Psoas muscle (tissue), 8 donors: Measurements from ENCODE around the gene SLC25A29. TPM values are rescaled to one million over a fixed set of nuclear protein-coding genes. Genes with fewer than 3 reads are reported as not detected.

Experiments
- ATAC-seq, 4 donors: fragments of 200-7000 bp; cut with Tn5 transposase; one replicate each; pipeline ENCODE4 v1.9.1; 2020; ENCODE audit warnings: moderate library complexity in 3 of 4, mild to moderate bottlenecking in 2 of 4
- DNase-seq, 2 donors: peaks; one replicate each; pipeline ENCODE4 v3.0.0-alpha.2; 2020
- H3K27ac ChIP-seq: fragments of 200-600 bp; one replicate; pipeline ENCODE4 v1.8.0; 2022
- H3K27me3 ChIP-seq, 3 donors: fragments of 200-600 bp in 1 of 3; one replicate each; pipeline versions ENCODE4 v1.6.1 to v1.8.0; 2013 to 2022; ENCODE audit warnings: low read length in 2 of 3, mild to moderate bottlenecking in 2 of 3, moderate library complexity in 1 of 3; ENCODE audit not compliant: insufficient read depth in 3 of 3
- H3K36me3 ChIP-seq, 2 donors: fragments of 200-600 bp in 1 of 2; one replicate each; pipeline versions ENCODE4 v1.6.1 to v1.8.0; 2013 to 2022; ENCODE audit warnings: low read depth in 1 of 2, mild to moderate bottlenecking in 1 of 2, moderate library complexity in 1 of 2; ENCODE audit not compliant: insufficient read depth in 1 of 2
- H3K4me1 ChIP-seq: fragments of 200-600 bp; one replicate; pipeline ENCODE4 v1.8.0; 2022
- H3K4me3 ChIP-seq: fragments of 200-600 bp; one replicate; pipeline ENCODE4 v1.8.0; 2022; ENCODE audit warnings: mild to moderate bottlenecking
- H3K9me3 ChIP-seq: fragments of 200-600 bp; one replicate; pipeline ENCODE4 v1.8.0; 2022
- WGBS, 3 donors: extraction: QIAGEN DNeasy Blood & Tissue Kit; methylation state at CpG; one replicate each; pipeline versions ENCODE4 v1.1.6 to v1.1.7; 2013; 5-methylcytosine and 5-hydroxymethylcytosine counted together
- intact Hi-C, 2 donors: fragments of 100-400 bp; cut with DNase I; formaldehyde crosslinking; loops; one replicate each; pipeline versions ENCODE4 v1.11.0 to v1.14.2; 2022
- polyA plus RNA-seq, 3 donors: library from polyadenylated mRNA; stranded (reverse); fragments of 200-250 nt; gene quantifications; one replicate each; pipeline ENCODE4 v1.2.3, GENCODE V29; 2013
- total RNA-seq, 4 donors: library from RNA; stranded (reverse); fragmentation: NEBNext Ultra II Directional in 2 of 4; extraction: Animal tissue kit (Norgen Biotek cat#: 25700) in 2 of 4; gene quantifications; one replicate each; pipeline versions ENCODE4 v1.2.1 to v1.2.4, GENCODE V29; 2021 to 2023
- TF ChIP-seq, protein P1 (sequence below): fragments of 200-600 bp; IDR thresholded peaks from one replicate; pipeline ENCODE4 v1.8.0; 2022; ENCODE audit warnings: antibody characterized with exemption
- donor health status: healthy with polysubstance abuse.
- donor health status: DM: no; HTN: no; CAD: no; lungs with moderate emphysema.
- donor health status: Bipolar disorder and iron deficiency.
- donor health status: healthy.
- donor health status: DM: yes; HTN: yes; CAD: no.
- donor health status: DM: no; HTN: no; CAD: no.
- donor health status: DM: no; HTN: no; CAD: no.
- donor health status: DM: yes; HTN: yes; CAD: no.

Gene SLC25A29
- total and polyA plus RNA-seq, 7 donors = 4.5 to 14.8 (median 6.7) TPM

GRCh38 chr14:100325231-100325632, 19.0 kb upstream of the SLC25A29 start:
- no peaks in the 10 kb centered on the region for H3K4me1 ChIP-seq
- ATAC-seq (no peak), DNase-seq (no peak)
- no peaks in the 10 kb centered on the region for H3K36me3 ChIP-seq
- intact Hi-C loops = no loop called here
- H3K4me3 ChIP-seq = no peak overlapping the region
- TF ChIP-seq, protein P1, sequence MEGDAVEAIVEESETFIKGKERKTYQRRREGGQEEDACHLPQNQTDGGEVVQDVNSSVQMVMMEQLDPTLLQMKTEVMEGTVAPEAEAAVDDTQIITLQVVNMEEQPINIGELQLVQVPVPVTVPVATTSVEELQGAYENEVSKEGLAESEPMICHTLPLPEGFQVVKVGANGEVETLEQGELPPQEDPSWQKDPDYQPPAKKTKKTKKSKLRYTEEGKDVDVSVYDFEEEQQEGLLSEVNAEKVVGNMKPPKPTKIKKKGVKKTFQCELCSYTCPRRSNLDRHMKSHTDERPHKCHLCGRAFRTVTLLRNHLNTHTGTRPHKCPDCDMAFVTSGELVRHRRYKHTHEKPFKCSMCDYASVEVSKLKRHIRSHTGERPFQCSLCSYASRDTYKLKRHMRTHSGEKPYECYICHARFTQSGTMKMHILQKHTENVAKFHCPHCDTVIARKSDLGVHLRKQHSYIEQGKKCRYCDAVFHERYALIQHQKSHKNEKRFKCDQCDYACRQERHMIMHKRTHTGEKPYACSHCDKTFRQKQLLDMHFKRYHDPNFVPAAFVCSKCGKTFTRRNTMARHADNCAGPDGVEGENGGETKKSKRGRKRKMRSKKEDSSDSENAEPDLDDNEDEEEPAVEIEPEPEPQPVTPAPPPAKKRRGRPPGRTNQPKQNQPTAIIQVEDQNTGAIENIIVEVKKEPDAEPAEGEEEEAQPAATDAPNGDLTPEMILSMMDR = no peak
- no peak overlapping the region for H3K27ac ChIP-seq
- WGBS, 3 donors = 69 to 80% (median 75%) methylated on average over 17 of the region's 17 CpGs
- no peaks in the 10 kb centered on the region for H3K9me3 ChIP-seq
- H3K27me3 ChIP-seq = no peaks in the 10 kb centered on the region

DNA sequence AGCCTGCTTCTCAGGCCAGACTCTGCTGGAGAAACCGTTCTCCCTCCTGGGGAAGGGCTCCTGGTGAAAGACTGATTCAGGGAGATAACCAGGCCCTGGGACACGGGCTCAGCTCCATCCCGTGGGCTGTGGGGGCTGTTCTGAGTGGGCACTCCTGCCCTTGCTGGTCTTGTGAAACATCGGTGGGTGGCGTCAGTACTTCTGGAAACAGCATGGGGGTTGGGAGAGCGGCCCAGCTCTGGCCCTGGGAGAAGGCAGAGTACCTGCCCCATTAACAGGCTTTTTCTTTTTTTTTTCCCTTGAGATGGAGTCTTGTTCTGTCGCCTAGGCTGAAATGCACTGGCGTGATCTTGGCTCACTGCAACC, 17.7 kb upstream of the SLC25A29 start:
- DNase-seq (no peak), ATAC-seq (no peak)
- Histone ChIP-seq H3K27me3 (no peaks in the 10 kb centered on the region), H3K4me1 (no peaks in the 10 kb centered on the region), H3K9me3 (no peaks in the 10 kb centered on the region), H3K36me3 (no peaks in the 10 kb centered on the region), H3K4me3 (no peak overlapping the region), H3K27ac (no peak overlapping the region)
- intact Hi-C loops = no loop called here
- TF ChIP-seq, protein P1 = no peak
- 90 to 93% (median 91%) methylated on average over 7 to 8 of the region's 8 CpGs for WGBS, 3 donors

DNA sequence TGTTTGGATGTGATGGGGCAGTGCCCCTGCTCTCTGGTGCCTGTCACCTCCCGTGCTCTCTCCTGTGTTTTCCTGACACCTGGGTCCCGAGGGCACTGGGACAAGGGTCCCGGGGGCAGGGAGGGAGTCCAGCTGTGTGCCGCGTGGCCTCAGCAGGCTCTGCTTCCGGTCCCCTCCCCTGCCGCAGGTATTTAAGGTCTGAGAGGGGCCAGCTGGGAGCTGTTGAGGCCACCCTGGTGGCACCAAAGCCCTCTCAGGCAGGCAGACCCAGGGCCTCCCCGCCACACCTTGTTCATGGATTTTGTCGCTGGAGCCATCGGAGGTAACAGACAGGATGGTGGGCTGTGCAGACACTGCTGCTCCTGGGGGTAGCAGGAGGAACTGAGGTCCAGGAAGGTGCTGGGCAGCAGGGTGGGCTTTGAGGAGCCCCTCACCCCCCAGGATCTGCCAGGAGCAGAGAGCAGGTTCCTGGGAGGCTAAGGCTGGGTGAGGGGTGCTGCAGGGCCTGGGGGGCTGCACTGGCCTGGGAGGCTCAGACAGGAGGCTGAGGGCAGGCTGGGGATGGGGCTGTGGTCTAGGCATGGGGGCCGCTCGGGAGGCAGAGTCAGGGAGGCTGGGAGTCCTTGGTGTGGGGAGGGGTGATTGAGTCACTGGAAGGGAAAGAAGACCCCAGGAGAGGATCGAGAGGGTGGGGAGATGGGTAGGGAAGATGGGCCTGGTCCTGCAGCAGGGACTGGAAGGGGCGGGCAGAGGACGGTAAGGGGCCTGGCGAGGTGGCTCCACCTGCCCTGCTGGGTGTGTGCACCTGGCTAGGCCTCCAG, 17.1 kb upstream of the SLC25A29 start, which contains the start of gene SLC25A47:
Gene SLC25A47, plus strand, starts transcription at position 219 of the 821 bp plus-strand sequence. Its CDS starts 76 bp downstream, at position 295.
- TF ChIP-seq, protein P1 = no peak
- intact Hi-C loops = no loop called here
- Histone ChIP-seq H3K27ac (no peak within 1 kb of the TSS), H3K9me3 (no peaks in the 10 kb centered on the region), H3K4me3 (no peak within 1 kb of the TSS), H3K36me3 (no peaks in the 10 kb centered on the region), H3K27me3 (no peaks in the 10 kb centered on the region), H3K4me1 (no peaks in the 10 kb centered on the region)
- 86 to 95% (median 88%) methylated on average over 11 to 16 of the region's 16 CpGs for WGBS, 3 donors
- DNase-seq = no peak
- ATAC-seq = no peak

DNA sequence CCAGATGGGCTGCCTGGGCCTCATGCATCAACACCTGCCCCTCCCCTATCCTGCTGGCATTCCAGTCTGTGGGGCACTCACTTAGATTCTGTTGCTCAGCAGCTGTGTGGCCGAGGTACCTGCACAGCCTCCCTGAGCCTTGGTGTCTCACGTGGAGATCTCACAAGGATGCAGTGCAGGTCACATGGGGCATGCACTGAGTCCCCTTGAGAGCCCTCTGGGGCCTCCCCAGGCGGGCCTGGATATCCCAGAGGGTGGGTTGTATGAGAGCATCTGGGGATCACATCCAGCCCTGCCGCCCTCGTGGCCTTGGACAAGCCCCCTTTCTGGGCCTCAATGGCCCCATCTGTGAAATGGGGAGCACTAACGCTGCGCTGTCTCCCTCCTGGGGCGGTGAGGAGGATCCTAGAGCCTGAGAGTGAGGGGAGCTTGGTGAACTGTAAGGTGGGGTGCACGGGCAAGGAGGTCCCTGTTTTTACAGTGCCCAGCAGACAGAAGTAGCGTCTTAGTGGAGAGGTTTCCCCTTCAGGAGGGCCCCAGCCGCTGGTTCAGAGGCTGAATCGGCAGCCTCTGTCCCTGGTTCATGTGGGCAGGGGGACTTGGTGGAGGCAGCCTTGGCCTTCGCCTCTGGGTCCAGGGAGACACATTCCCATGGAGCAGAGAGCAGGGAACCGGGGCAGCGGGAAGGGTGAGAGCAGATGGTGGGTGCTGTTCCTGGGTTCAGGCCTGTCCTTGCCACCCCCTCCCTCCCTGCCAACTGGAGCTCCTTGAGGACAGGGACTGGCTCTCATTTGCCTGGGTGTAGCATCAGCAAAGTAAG, 16.1 kb upstream of the SLC25A29 start:
- 84 to 87% (median 87%) methylated on average over 15 of the region's 15 CpGs for WGBS, 3 donors
- H3K4me3 ChIP-seq = no peak overlapping the region
- no peaks in the 10 kb centered on the region for H3K9me3 ChIP-seq
- no peaks in the 10 kb centered on the region for H3K27me3 ChIP-seq
- no peak overlapping the region for H3K27ac ChIP-seq
- no peaks in the 10 kb centered on the region for H3K36me3 ChIP-seq
- ATAC-seq = no peak
- TF ChIP-seq, protein P1 = no peak
- H3K4me1 ChIP-seq = no peaks in the 10 kb centered on the region
- intact Hi-C loops = no loop called here
- DNase-seq = no peak
